ENCODE data around the gene PHF10. TPM values are rescaled to one million over a fixed set of nuclear protein-coding genes. Genes with fewer than 3 reads are reported as not detected.

PHF10 gene
- total RNA-seq, 1 experiment from 2014 or later: 6.3 TPM

DNA sequence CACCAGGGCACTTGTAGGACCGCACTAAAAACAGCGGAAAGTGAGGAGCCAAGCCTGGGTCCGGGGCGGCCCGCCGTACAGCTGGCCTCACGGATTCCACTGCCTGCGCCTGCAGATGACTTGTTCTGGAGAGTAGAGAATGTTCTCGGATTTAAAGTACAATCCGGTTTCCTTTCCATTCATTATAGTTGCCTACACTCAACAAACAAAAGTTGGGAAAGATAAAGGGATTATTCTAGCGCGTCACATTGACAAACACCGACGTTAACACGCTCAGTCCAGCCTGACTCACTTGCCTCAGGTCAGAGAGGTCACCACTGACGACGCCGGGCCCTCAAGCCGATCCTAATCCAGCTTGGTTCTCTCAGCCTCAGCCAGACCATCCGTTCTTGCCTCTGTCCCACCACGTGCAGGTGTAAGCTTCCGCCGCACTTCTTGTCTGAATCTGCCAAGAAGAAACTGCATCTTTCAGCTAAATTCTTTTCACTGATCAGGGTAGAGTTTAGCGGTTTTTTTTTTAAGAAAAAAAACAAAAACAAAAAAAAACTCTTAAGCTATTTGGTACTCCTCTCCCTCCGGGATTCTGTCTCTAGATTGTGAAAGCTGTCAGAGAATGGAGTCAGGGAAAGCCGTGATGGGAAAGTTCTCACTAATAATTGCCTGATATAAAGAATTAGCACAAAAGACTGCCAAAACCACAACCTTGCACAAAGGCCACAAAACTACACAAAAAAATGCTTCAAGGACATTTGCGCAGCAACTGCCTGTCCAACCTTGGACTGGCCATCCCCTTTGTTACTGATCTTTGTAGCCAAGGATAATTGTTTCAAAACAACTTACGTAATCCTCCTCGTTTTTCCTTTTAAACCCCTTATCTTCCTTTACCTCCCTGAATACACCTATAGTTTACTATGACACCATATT lies 1.1 kb upstream of the PHF10 start:
- POLR2A ChIA-PET (ENCODE audit: unreplicated experiment): interaction anchor here (0.8 kb wide), 1 partner anchor 24 kb away, joined by 6 read pairs; no protein-coding TSS in a partner anchor
- ATAC-seq (peak; percentile 18), DNase-seq (peak; percentile 55)
- TSS peak; percentile 52 for BruUV-seq (replicated peaks)
- Histone ChIP-seq H3K27me3 (ENCODE audit: low read length) (no peaks in the 10 kb centered on the region), H3K27ac (ENCODE audit: low read length) (peak overlapping the region; percentile 81), H2AFZ (ENCODE audit: low read length) (peak overlapping the region; percentile 61), H4K20me1 (ENCODE audit: low read length) (peaks cover 4% of the 10 kb centered on the region; the same call in 1 of the 2 replicates), H3K9ac (ENCODE audit: low read length) (peak overlapping the region; percentile 86), H3K36me3 (ENCODE audit: low read depth, low read length) (no peaks in the 10 kb centered on the region), H3K9me2 (replicated peaks; ENCODE audit: low read length) (no peaks in the 10 kb centered on the region), H3K4me2 (ENCODE audit: low read length) (peak overlapping the region; percentile 92), H3K4me3 (ENCODE audit: low read length) (peak overlapping the region; percentile 77), H3K79me2 (ENCODE audit: low read length) (peaks cover 26% of the 10 kb centered on the region), H3K4me1 (ENCODE audit: insufficient read depth, low read length) (peaks cover 13% of the 10 kb centered on the region), H3K9me3 (ENCODE audit: low read length) (no peaks in the 10 kb centered on the region), H3F3A (ENCODE audit: low read length, unreplicated experiment) (no peaks in the 10 kb centered on the region)
- TF ChIP-seq, protein P1, sequence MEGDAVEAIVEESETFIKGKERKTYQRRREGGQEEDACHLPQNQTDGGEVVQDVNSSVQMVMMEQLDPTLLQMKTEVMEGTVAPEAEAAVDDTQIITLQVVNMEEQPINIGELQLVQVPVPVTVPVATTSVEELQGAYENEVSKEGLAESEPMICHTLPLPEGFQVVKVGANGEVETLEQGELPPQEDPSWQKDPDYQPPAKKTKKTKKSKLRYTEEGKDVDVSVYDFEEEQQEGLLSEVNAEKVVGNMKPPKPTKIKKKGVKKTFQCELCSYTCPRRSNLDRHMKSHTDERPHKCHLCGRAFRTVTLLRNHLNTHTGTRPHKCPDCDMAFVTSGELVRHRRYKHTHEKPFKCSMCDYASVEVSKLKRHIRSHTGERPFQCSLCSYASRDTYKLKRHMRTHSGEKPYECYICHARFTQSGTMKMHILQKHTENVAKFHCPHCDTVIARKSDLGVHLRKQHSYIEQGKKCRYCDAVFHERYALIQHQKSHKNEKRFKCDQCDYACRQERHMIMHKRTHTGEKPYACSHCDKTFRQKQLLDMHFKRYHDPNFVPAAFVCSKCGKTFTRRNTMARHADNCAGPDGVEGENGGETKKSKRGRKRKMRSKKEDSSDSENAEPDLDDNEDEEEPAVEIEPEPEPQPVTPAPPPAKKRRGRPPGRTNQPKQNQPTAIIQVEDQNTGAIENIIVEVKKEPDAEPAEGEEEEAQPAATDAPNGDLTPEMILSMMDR (conservative IDR thresholded peaks at IDR 0.05; ENCODE audit: low read depth, low read length): no peak
- TF ChIP-seq EZH2phosphoT487 (IDR thresholded peaks at IDR 0.05; ENCODE audit: borderline replicate concordance, low read length): no peak
- CTCF ChIA-PET: no interaction called here
- intact Hi-C loops (cut with micrococcal nuclease): loop anchor here (10.0 kb wide), 1 partner anchor 829 kb away; the partner anchor contains the start of genes PSMB1 and TBP

- H3F3A ChIP-seq (ENCODE audit: low read length, unreplicated experiment): no peaks in the 10 kb centered on the region
- H2AFZ ChIP-seq (ENCODE audit: low read length): no peak overlapping the region
- TF ChIP-seq EZH2 (IDR thresholded peaks at IDR 0.05; ENCODE audit: low read length, unreplicated experiment) (no peak), EZH2phosphoT487 (IDR thresholded peaks at IDR 0.05; ENCODE audit: borderline replicate concordance, low read length) (no peak)
- TF ChIP-seq, protein P1 (conservative IDR thresholded peaks at IDR 0.05; ENCODE audit: low read depth, low read length): no peak
- BruUV-seq (replicated peaks): no TSS peak
- H3K27me3 ChIP-seq (ENCODE audit: low read length): no peaks in the 10 kb centered on the region
- no peaks in the 10 kb centered on the region for H3K9me2 ChIP-seq (replicated peaks; ENCODE audit: low read length)
- no peak overlapping the region for H3K4me2 ChIP-seq (ENCODE audit: low read length)
- peak; percentile 9 for ATAC-seq
- no peaks in the 10 kb centered on the region for H3K36me3 ChIP-seq (ENCODE audit: low read depth, low read length)
- peaks cover 4% of the 10 kb centered on the region; the same call in 1 of the 2 replicates for H4K20me1 ChIP-seq (ENCODE audit: low read length)
- peaks cover 13% of the 10 kb centered on the region for H3K4me1 ChIP-seq (ENCODE audit: insufficient read depth, low read length)
- H3K9me3 ChIP-seq (ENCODE audit: low read length): no peaks in the 10 kb centered on the region
- no peak overlapping the region for H3K4me3 ChIP-seq (ENCODE audit: low read length)
- H3K79me2 ChIP-seq (ENCODE audit: low read length): peaks cover 35% of the 10 kb centered on the region
- intact Hi-C loops (cut with micrococcal nuclease): loop anchor here (2.0 to 10.0 kb wide), 3 partner anchors 21 to 831 kb away; partner anchors contain the start of genes C6orf120, DYNLT2, ERMARD and PSMB1
- no peak overlapping the region for H3K27ac ChIP-seq (ENCODE audit: low read length)
- ChIA-PET CTCF (no interaction called here), POLR2A (ENCODE audit: unreplicated experiment) (no interaction called here)
- no peak overlapping the region for H3K9ac ChIP-seq (ENCODE audit: low read length)
- no peak for DNase-seq
Observed at GRCh38 chr6:169723991-169724493, 258 bp downstream of the PHF10 start.

Data from PC-3 (cell line).